GM12878 (cell line): ENCODE results near the gene YY2. TPM values are rescaled to one million over a fixed set of nuclear protein-coding genes. Genes with fewer than 3 reads are reported as not detected.

Experiments
- ATAC-seq: fragments of 200-7000 bp; cut with Tn5 transposase; 3 replicates; pipeline ENCODE4 v1.9.1; 2020; ENCODE audit warnings: mild to moderate bottlenecking, moderate library complexity
- BruUV-seq: library from RNA; stranded (reverse); fragments of 400-500 nt; replicated peaks from 2 replicates; lab custom pipeline; 2021; lab: Mats Ljungman, UMichigan
- CTCF ChIA-PET: fragments of 300-600 bp; sonication (Branson Sonifier 250); formaldehyde crosslinking; extraction: SDS; loops from one replicate; lab custom pipeline; 2021; ENCODE audit warnings: inconsistent platforms; lab: Yijun Ruan, JAX
- POLR2A ChIA-PET: fragments of 350-600 bp; formaldehyde crosslinking; extraction: SDS; loops from one replicate; lab custom pipeline; 2021; ENCODE audit warnings: inconsistent platforms; lab: Charles Lee
- RAD21 ChIA-PET: fragments of 300-600 bp; sonication (Branson Sonifier 250); formaldehyde crosslinking; loops from one replicate; lab custom pipeline; 2023; ENCODE audit warnings: antibody characterized with exemption; ENCODE audit not compliant: unreplicated experiment; lab: Charles Lee
- SMC1A ChIA-PET: fragments of 300-600 bp; sonication (Branson Sonifier 250); formaldehyde crosslinking; loops from one replicate; lab custom pipeline; 2023; ENCODE audit not compliant: unreplicated experiment, uncharacterized antibody; lab: Charles Lee
- DNase-seq: peaks from one replicate; pipeline ENCODE4 v3.0.0-alpha.2; 2011; ENCODE audit warnings: low read depth, low spot score
- FAIRE-seq: peaks from 3 replicates; lab custom pipeline; 2011; peaks lifted over from hg19 to GRCh38; lab: Jason Lieb, UNC
- H2AFZ ChIP-seq: 2 replicates; pipeline ENCODE4 v1.6.0; 2011; ENCODE audit warnings: low read depth, low read length, control low read depth; ENCODE audit not compliant: control insufficient read depth
- H3K27ac ChIP-seq: 2 replicates; pipeline ENCODE4 v1.5.1; 2011; ENCODE audit warnings: control low read depth; ENCODE audit not compliant: control insufficient read depth, insufficient read depth
- H3K27me3 ChIP-seq, 2 experiments: replicated peaks in 1 of 2; 2 replicates each; pipeline versions ENCODE4 v1.6.0 to v1.6.1; 2011; ENCODE audit warnings: low read length in 1 of 2; ENCODE audit not compliant: control insufficient read depth in 2 of 2, insufficient read depth in 2 of 2
- H3K36me3 ChIP-seq, 2 experiments: 2 replicates each; pipeline ENCODE4 v1.5.1; 2011; ENCODE audit warnings: low read length in 1 of 2; ENCODE audit not compliant: control insufficient read depth in 2 of 2, insufficient read depth in 2 of 2
- H3K4me1 ChIP-seq: 2 replicates; pipeline ENCODE4 v1.6.1; 2011; ENCODE audit warnings: mild to moderate bottlenecking, low read length, moderate library complexity, mixed read lengths; ENCODE audit not compliant: control insufficient read depth, insufficient read depth
- H3K4me2 ChIP-seq: 2 replicates; pipeline ENCODE4 v1.6.0; 2011; ENCODE audit warnings: control low read depth; ENCODE audit not compliant: control insufficient read depth, insufficient read depth
- H3K4me3 ChIP-seq: fragments of 200-600 bp; sonication (generic); 2 replicates; pipeline ENCODE4 v1.5.1; 2016
- H3K79me2 ChIP-seq: 2 replicates; pipeline ENCODE4 v1.6.0; 2011; ENCODE audit warnings: low read length; ENCODE audit not compliant: control insufficient read depth, insufficient read depth
- H3K9ac ChIP-seq: 2 replicates; pipeline ENCODE4 v1.8.0; 2011; ENCODE audit warnings: low read length, control low read depth, mixed read lengths; ENCODE audit not compliant: control insufficient read depth, insufficient read depth
- H3K9me3 ChIP-seq: replicated peaks from 3 replicates; pipeline ENCODE4 v1.5.1; 2011; ENCODE audit warnings: mild to moderate bottlenecking, low read length; ENCODE audit not compliant: control insufficient read depth, insufficient read depth
- H4K20me1 ChIP-seq: 2 replicates; pipeline ENCODE4 v1.6.0; 2011; ENCODE audit not compliant: control insufficient read depth, insufficient read depth
- ASH2L ChIP-seq: fragments of 300-600, 200-600 bp; sonication (generic); IDR thresholded peaks from 2 replicates; pipeline ENCODE4 v1.6.1; 2017; ENCODE audit warnings: low read depth, mild to moderate bottlenecking, borderline replicate concordance
- ATF2 ChIP-seq: IDR thresholded peaks from 2 replicates; pipeline ENCODE4 v1.6.1; 2012; ENCODE audit warnings: low read length, inconsistent platforms
- CREM ChIP-seq: IDR thresholded peaks from 2 replicates; pipeline ENCODE4 v1.6.1; 2014; ENCODE audit warnings: antibody characterized with exemption, low read depth
- HDAC6 ChIP-seq: fragments of 200-600 bp; sonication (generic); IDR thresholded peaks from one replicate; pipeline ENCODE4 v1.8.0; 2017; ENCODE audit warnings: antibody characterized with exemption; ENCODE audit not compliant: unreplicated experiment
- NR2C2 ChIP-seq: IDR thresholded peaks from 2 replicates; pipeline ENCODE4 v1.6.1; 2011; ENCODE audit warnings: borderline replicate concordance, low read depth; ENCODE audit not compliant: control insufficient read depth, insufficient read length
- RFX5 ChIP-seq: IDR thresholded peaks from 2 replicates; pipeline ENCODE4 v1.6.1; 2011; ENCODE audit warnings: low read depth, low read length, improper control_type of control experiment
- SIX5 ChIP-seq: IDR thresholded peaks from 2 replicates; pipeline ENCODE4 v1.6.1; 2011; ENCODE audit warnings: mild to moderate bottlenecking, low read depth, low read length, moderate library complexity; ENCODE audit not compliant: severe bottlenecking
- STAT1 ChIP-seq: fragments of 450-650 bp; conservative IDR thresholded peaks from 2 replicates; pipeline ENCODE4 v1.6.1; 2014; ENCODE audit warnings: antibody characterized with exemption, mild to moderate bottlenecking
- TAF1 ChIP-seq: IDR thresholded peaks from 2 replicates; pipeline ENCODE4 v1.6.1; 2011; ENCODE audit warnings: mild to moderate bottlenecking, low read depth, low read length, borderline replicate concordance
- ZNF217 ChIP-seq: fragments of 450-650 bp; IDR thresholded peaks from 2 replicates; pipeline ENCODE4 v1.6.1; 2017; ENCODE audit warnings: antibody characterized with exemption, mild to moderate bottlenecking
- ZNF274 ChIP-seq: IDR thresholded peaks from one replicate; pipeline ENCODE4 v1.8.0; 2011; ENCODE audit not compliant: insufficient read length, insufficient read depth
- WGBS: methylation state at CpG from one replicate; pipeline ENCODE4 v1.1.6; 2016; ENCODE audit warnings: low lambda C conversion rate; ENCODE audit not compliant: insufficient replicate concordance, insufficient coverage; ENCODE audit errors: missing lambda C conversion rate; 5-methylcytosine and 5-hydroxymethylcytosine counted together
- in situ Hi-C: fragments of 300-500 bp; cut with MboI; formaldehyde crosslinking; loops from 9 replicates; pipeline ENCODE4 v1.14.3; 2018; ENCODE audit warnings: mixed read lengths
- intact Hi-C: fragments of 100-400 bp; cut with micrococcal nuclease; formaldehyde crosslinking; loops from one replicate; pipeline ENCODE4 v1.14.2; 2022; ENCODE audit not compliant: unreplicated experiment
- polyA plus RNA-seq, 11 experiments: library from polyadenylated mRNA; depleted of rRNA in 4 of 11; unstranded in 6 of 11; stranded (reverse) in 5 of 11; fragments of >200 nt; fragmentation: Nextera tagmentation in 4 of 11; fragmentation: Illumina TruSeq in 1 of 11; extraction: Ambion mirVana in 4 of 11; extraction: Trizol in 1 of 11; gene quantifications; 1 replicate in 1 of 11; 2 replicates in 10 of 11; pipeline versions ENCODE4 v1.2.1 to v1.2.3, GENCODE V29; 2011 to 2016; ENCODE audit warnings: inconsistent platforms in 2 of 11, missing spikeins in 2 of 11, low read depth in 1 of 11
- total RNA-seq, 4 experiments: library from RNA; depleted of rRNA in 3 of 4; stranded (reverse); fragments of >200 nt in 3 of 4; fragmentation: Illumina TruSeq in 1 of 4; extraction: Trizol in 1 of 4; gene quantifications; 2 replicates each; pipeline versions ENCODE4 v1.2.1 to v1.2.3, GENCODE V29; 2013 to 2021
- TF ChIP-seq, protein P1 (sequence below), 3 experiments: IDR thresholded peaks in 2 of 3; conservative IDR thresholded peaks in 1 of 3; 2 replicates each; pipeline ENCODE4 v1.5.1; 2011; ENCODE audit warnings: low read depth in 3 of 3, low read length in 3 of 3, mild to moderate bottlenecking in 3 of 3, control low read depth in 2 of 3, moderate library complexity in 2 of 3, inconsistent platforms in 1 of 3, mixed read lengths in 1 of 3; ENCODE audit not compliant: control insufficient read depth in 2 of 3, insufficient read depth in 1 of 3; ENCODE audit errors: extremely low read depth in 1 of 3

Gene YY2
- total and polyA plus RNA-seq, 10 of the 15 experiments (the other 5 are each of a cell fraction or from before 2014, with no cell fraction given) = 0.31 to 1.2 (median 0.74) TPM

GRCh38 chrX:21847342-21847741, 8.4 kb upstream of the YY2 start:
- intact Hi-C loops (no loop called here), in situ Hi-C loops (no loop called here)
- no peak for FAIRE-seq
- BruUV-seq = no TSS peak
- no peak overlapping the region for H2AFZ ChIP-seq
- ChIA-PET RAD21 (no interaction called here), POLR2A (no interaction called here), CTCF (no interaction called here), SMC1A (interaction anchor here (0.6 kb wide), 2 partner anchors 8 to 84 kb away, joined by 3 read pairs; partner anchors contain the start of gene MBTPS2)
- no peak overlapping the region for H3K4me2 ChIP-seq
- WGBS = 38% methylated on average over 1 of the region's 1 CpG
- no peaks in the 10 kb centered on the region for H3K79me2 ChIP-seq
- H3K27me3 ChIP-seq = no peaks in the 10 kb centered on the region
- no peak for TF ChIP-seq ZNF274
- TF ChIP-seq HDAC6 = no peak
- no peak for TF ChIP-seq SIX5
- TF ChIP-seq NR2C2 = no peak
- TF ChIP-seq ZNF217 = no peak
- no peak for TF ChIP-seq RFX5
- no peak for TF ChIP-seq CREM
- TF ChIP-seq, protein P1, sequence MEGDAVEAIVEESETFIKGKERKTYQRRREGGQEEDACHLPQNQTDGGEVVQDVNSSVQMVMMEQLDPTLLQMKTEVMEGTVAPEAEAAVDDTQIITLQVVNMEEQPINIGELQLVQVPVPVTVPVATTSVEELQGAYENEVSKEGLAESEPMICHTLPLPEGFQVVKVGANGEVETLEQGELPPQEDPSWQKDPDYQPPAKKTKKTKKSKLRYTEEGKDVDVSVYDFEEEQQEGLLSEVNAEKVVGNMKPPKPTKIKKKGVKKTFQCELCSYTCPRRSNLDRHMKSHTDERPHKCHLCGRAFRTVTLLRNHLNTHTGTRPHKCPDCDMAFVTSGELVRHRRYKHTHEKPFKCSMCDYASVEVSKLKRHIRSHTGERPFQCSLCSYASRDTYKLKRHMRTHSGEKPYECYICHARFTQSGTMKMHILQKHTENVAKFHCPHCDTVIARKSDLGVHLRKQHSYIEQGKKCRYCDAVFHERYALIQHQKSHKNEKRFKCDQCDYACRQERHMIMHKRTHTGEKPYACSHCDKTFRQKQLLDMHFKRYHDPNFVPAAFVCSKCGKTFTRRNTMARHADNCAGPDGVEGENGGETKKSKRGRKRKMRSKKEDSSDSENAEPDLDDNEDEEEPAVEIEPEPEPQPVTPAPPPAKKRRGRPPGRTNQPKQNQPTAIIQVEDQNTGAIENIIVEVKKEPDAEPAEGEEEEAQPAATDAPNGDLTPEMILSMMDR (IDR thresholded peaks at IDR 0.05 in 2 of 3, conservative IDR thresholded peaks at IDR 0.05 in 1 of 3; ENCODE audit: control insufficient read depth in 2 of 3, extremely low read depth in 1 of 3, insufficient read depth in 1 of 3, low read depth in 3 of 3, low read length in 3 of 3) = no peak
- no peak for TF ChIP-seq ASH2L
- no peak for TF ChIP-seq STAT1
- no peak for TF ChIP-seq ATF2
- TF ChIP-seq TAF1 = no peak
- H3K4me3 ChIP-seq = no peak overlapping the region
- DNase-seq = no peak
- no peak overlapping the region for H3K9ac ChIP-seq
- ATAC-seq = no peak
- no peaks in the 10 kb centered on the region for H4K20me1 ChIP-seq
- no peaks in the 10 kb centered on the region for H3K4me1 ChIP-seq
- H3K27ac ChIP-seq = no peak overlapping the region
- H3K36me3 ChIP-seq = no peaks in the 10 kb centered on the region; a peak in 1 of 4 replicates
- H3K9me3 ChIP-seq = no peaks in the 10 kb centered on the region
